Liver (tissue), 9 donors: ENCODE results near the gene ELP5. TPM values are rescaled to one million over a fixed set of nuclear protein-coding genes. Genes with fewer than 3 reads are reported as not detected.

Experiments
- DNase-seq: peaks from one replicate; pipeline ENCODE4 v3.0.0-alpha.2; 2017; ENCODE audit warnings: low spot score
- H3K27ac ChIP-seq, 2 donors: one replicate each; pipeline ENCODE4 v1.7.0; 2013; ENCODE audit warnings: inconsistent platforms in 2 of 2, low read length in 2 of 2, control low read depth in 1 of 2, low read depth in 1 of 2, mild to moderate bottlenecking in 1 of 2
- H3K27me3 ChIP-seq, 4 donors: one replicate each; pipeline versions ENCODE4 v1.6.1 to v1.7.0; 2013; ENCODE audit warnings: low read length in 3 of 4, inconsistent platforms in 1 of 4, mild to moderate bottlenecking in 1 of 4, moderate library complexity in 1 of 4; ENCODE audit not compliant: control insufficient read depth in 4 of 4, insufficient read depth in 4 of 4
- H3K36me3 ChIP-seq, 4 donors: one replicate each; pipeline versions ENCODE4 v1.6.1 to v1.7.0; 2013; ENCODE audit warnings: low read length in 3 of 4, mild to moderate bottlenecking in 3 of 4, low read depth in 1 of 4, moderate library complexity in 1 of 4; ENCODE audit not compliant: control insufficient read depth in 4 of 4, insufficient read depth in 3 of 4
- H3K4me1 ChIP-seq, 4 donors: one replicate each; pipeline versions ENCODE4 v1.6.1 to v1.7.0; 2013; ENCODE audit warnings: low read length in 3 of 4, mild to moderate bottlenecking in 3 of 4, moderate library complexity in 1 of 4; ENCODE audit not compliant: control insufficient read depth in 4 of 4, insufficient read depth in 4 of 4
- H3K4me3 ChIP-seq, 3 donors: one replicate each; pipeline versions ENCODE4 v1.6.1 to v1.7.0; 2013; ENCODE audit warnings: low read length in 3 of 3, control low read depth in 1 of 3, low read depth in 1 of 3, mild to moderate bottlenecking in 1 of 3
- H3K9ac ChIP-seq, 2 donors: one replicate each; pipeline ENCODE4 v1.7.0; 2013; ENCODE audit warnings: low read length in 2 of 2, mild to moderate bottlenecking in 2 of 2, moderate library complexity in 2 of 2, control low read depth in 1 of 2, low read depth in 1 of 2
- H3K9me3 ChIP-seq, 4 donors: one replicate each; pipeline versions ENCODE4 v1.6.1 to v1.7.0; 2013; ENCODE audit warnings: low read length in 3 of 4; ENCODE audit not compliant: control insufficient read depth in 4 of 4
- FOXA1 ChIP-seq: IDR thresholded peaks from 2 replicates; pipeline ENCODE4 v1.6.1; 2016; ENCODE audit warnings: antibody characterized with exemption
- FOXA2 ChIP-seq: IDR thresholded peaks from 2 replicates; pipeline ENCODE4 v1.6.1; 2016; ENCODE audit warnings: antibody characterized with exemption
- GABPA ChIP-seq, 2 donors: IDR thresholded peaks in 1 of 2; conservative IDR thresholded peaks in 1 of 2; 2 replicates each; pipeline ENCODE4 v1.6.1; 2016; ENCODE audit warnings: antibody characterized with exemption in 2 of 2, mild to moderate bottlenecking in 1 of 2, moderate library complexity in 1 of 2
- HNF4A ChIP-seq, 2 donors: conservative IDR thresholded peaks; 2 replicates each; pipeline ENCODE4 v1.6.1; 2016; ENCODE audit warnings: antibody characterized with exemption in 2 of 2, mild to moderate bottlenecking in 2 of 2
- HNF4G ChIP-seq: IDR thresholded peaks from 2 replicates; pipeline ENCODE4 v1.6.1; 2016; ENCODE audit warnings: antibody characterized with exemption
- JUND ChIP-seq, 2 donors: IDR thresholded peaks; 2 replicates each; pipeline ENCODE4 v1.6.1; 2016; ENCODE audit warnings: antibody characterized with exemption in 2 of 2
- NR2F2 ChIP-seq: IDR thresholded peaks from 2 replicates; pipeline ENCODE4 v1.6.1; 2016; ENCODE audit warnings: antibody characterized with exemption
- RAD21 ChIP-seq, 2 donors: IDR thresholded peaks; 2 replicates each; pipeline ENCODE4 v1.6.1; 2016; ENCODE audit warnings: antibody characterized with exemption in 2 of 2, mild to moderate bottlenecking in 2 of 2
- RXRA ChIP-seq, 2 donors: IDR thresholded peaks; 2 replicates each; pipeline ENCODE4 v1.6.1; 2017 to 2018; ENCODE audit warnings: antibody characterized with exemption in 2 of 2, mild to moderate bottlenecking in 1 of 2
- TAF1 ChIP-seq: conservative IDR thresholded peaks from 2 replicates; pipeline ENCODE4 v1.6.1; 2016; ENCODE audit warnings: antibody characterized with exemption, mild to moderate bottlenecking
- YY1 ChIP-seq: IDR thresholded peaks from 2 replicates; pipeline ENCODE4 v1.6.1; 2016; ENCODE audit warnings: antibody characterized with exemption, mild to moderate bottlenecking
- WGBS: extraction: QIAGEN DNeasy Blood & Tissue Kit; methylation state at CpG from one replicate; pipeline ENCODE4 v1.1.7; 2013; 5-methylcytosine and 5-hydroxymethylcytosine counted together
- polyA plus RNA-seq, 2 donors: library from polyadenylated mRNA; stranded (reverse) in 1 of 2; unstranded in 1 of 2; fragments of 200-250 nt in 1 of 2; fragments of >200 nt in 1 of 2; fragmentation: Nextera tagmentation in 1 of 2; extraction: Ambion mirVana in 1 of 2; gene quantifications; one replicate each; pipeline versions ENCODE4 v1.2.1 to v1.2.3, GENCODE V29; 2013 to 2015
- total RNA-seq, 2 donors: library from RNA; depleted of rRNA; stranded (reverse); fragments of >200 nt; gene quantifications; one replicate each; pipeline ENCODE4 v1.2.3, GENCODE V29; 2014
- TF ChIP-seq, protein P1 (sequence below): IDR thresholded peaks from 2 replicates; pipeline ENCODE4 v1.6.1; 2016; ENCODE audit warnings: antibody characterized with exemption
- TF ChIP-seq, protein P2 (sequence below): IDR thresholded peaks from 2 replicates; pipeline ENCODE4 v1.6.1; 2016; ENCODE audit warnings: antibody characterized with exemption, mild to moderate bottlenecking
- TF ChIP-seq, protein P3 (sequence below): IDR thresholded peaks from 2 replicates; pipeline ENCODE4 v1.6.1; 2016; ENCODE audit warnings: antibody characterized with exemption
- TF ChIP-seq, protein P4 (sequence below): fragments of 150-350 bp; IDR thresholded peaks from 2 replicates; pipeline ENCODE4 v1.5.1; 2017; ENCODE audit warnings: improper control_type of control experiment, low read depth, low read length; ENCODE audit not compliant: missing input control
- donor health status: healthy.
- donor health status: healthy.
- donor health status: healthy.
- donor health status: healthy.
- donor health status: healthy.

Gene ELP5
- total and polyA plus RNA-seq, 4 donors: 19.3 to 38.4 (median 26.6) TPM

DNA sequence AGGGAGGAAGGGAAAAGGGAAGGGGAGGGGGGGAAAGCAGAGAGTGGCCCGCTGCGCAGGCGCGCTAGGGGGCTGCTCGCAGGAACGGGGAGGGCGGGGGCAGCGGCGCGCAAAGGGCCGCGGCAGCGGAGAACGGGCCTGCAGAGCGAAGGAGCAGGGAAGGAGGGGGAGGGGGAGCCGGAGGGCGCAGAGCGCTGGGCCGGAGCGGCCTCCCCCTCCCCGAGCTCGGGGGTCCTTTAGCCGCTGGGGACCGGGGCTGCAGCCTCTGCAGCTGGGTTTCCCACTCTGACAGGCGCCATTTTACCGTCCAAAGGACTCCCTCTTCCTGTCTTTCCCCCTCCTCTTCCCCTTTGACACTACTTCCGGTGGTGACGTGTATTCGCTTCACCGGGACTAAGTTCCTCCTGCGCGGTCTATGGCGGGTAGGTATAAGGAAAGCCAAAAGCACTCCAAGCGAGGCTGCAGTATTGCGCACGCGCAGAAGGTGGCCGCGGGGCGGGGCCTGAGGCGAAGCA, 297 bp upstream of the ELP5 start, which contains the start of gene CTDNEP1:
Gene CTDNEP1 (minus strand): TSS at position 74 of the 515 bp plus-strand sequence. CDS start 438 bp downstream, outside the sequence.
- TF ChIP-seq, protein P1, sequence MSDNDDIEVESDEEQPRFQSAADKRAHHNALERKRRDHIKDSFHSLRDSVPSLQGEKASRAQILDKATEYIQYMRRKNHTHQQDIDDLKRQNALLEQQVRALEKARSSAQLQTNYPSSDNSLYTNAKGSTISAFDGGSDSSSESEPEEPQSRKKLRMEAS: no peak
- peak; percentile 98 for TF ChIP-seq YY1
- peak in 1 of 2 donors; percentile 81 for TF ChIP-seq JUND (IDR thresholded peaks at IDR 0.05)
- TF ChIP-seq FOXA2: no peak
- TF ChIP-seq, protein P2, sequence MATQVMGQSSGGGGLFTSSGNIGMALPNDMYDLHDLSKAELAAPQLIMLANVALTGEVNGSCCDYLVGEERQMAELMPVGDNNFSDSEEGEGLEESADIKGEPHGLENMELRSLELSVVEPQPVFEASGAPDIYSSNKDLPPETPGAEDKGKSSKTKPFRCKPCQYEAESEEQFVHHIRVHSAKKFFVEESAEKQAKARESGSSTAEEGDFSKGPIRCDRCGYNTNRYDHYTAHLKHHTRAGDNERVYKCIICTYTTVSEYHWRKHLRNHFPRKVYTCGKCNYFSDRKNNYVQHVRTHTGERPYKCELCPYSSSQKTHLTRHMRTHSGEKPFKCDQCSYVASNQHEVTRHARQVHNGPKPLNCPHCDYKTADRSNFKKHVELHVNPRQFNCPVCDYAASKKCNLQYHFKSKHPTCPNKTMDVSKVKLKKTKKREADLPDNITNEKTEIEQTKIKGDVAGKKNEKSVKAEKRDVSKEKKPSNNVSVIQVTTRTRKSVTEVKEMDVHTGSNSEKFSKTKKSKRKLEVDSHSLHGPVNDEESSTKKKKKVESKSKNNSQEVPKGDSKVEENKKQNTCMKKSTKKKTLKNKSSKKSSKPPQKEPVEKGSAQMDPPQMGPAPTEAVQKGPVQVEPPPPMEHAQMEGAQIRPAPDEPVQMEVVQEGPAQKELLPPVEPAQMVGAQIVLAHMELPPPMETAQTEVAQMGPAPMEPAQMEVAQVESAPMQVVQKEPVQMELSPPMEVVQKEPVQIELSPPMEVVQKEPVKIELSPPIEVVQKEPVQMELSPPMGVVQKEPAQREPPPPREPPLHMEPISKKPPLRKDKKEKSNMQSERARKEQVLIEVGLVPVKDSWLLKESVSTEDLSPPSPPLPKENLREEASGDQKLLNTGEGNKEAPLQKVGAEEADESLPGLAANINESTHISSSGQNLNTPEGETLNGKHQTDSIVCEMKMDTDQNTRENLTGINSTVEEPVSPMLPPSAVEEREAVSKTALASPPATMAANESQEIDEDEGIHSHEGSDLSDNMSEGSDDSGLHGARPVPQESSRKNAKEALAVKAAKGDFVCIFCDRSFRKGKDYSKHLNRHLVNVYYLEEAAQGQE: no peak
- peak; percentile 89 to 94 for TF ChIP-seq GABPA (IDR thresholded peaks at IDR 0.05 in 1 of 2, conservative IDR thresholded peaks at IDR 0.05 in 1 of 2)
- whole genome bisulfite sequencing: under 1% methylated on average over 41 of the region's 41 CpGs

DNA sequence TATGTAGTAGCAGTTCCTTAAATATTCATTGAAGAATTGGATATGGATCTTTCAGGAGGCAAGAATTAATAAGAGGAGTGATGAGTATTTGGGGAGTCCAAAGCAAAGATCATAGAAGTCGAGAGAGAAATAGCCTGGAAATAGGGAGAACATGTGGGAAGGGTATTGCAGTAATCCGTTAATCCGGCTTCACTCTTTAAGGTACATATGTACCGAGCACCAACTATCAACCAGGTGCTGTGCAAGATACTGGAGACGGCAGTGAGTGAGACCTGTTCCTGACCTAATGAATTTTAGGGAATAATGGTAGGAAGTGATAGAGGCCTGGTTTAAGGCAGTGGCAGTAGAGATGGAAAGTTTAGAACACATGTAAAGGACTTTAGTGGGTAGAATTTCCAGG, 1.1 kb downstream of the ELP5 start:
- peaks cover 0 to 15% (median 9%) of the 10 kb centered on the region in 4 donors for H3K36me3 ChIP-seq
- peaks cover 7 to 38% (median 30%) of the 10 kb centered on the region in 4 donors for H3K4me1 ChIP-seq
- DNase-seq: no peak
- WGBS: 79% methylated on average over 5 of the region's 5 CpGs
- TF ChIP-seq FOXA2 (no peak), RXRA (IDR thresholded peaks at IDR 0.05) (no peak), NR2F2 (no peak)
- peak overlapping the region; percentile 95 to 100 for H3K27ac ChIP-seq
- H3K9ac ChIP-seq: peak overlapping the region; percentile 49 to 82
- peak overlapping the region; percentile 56 to 96 (median 95) for H3K4me3 ChIP-seq
- H3K27me3 ChIP-seq: no peaks in the 10 kb centered on the region
- H3K9me3 ChIP-seq: no peaks in the 10 kb centered on the region

More for the DNA sequence above, 297 bp upstream of the ELP5 start, which contains the start of gene CTDNEP1:
- H3K9me3 ChIP-seq: no peaks in the 10 kb centered on the region
- DNase-seq: peak; percentile 98
- peak within 1 kb of the TSS; percentile 92 to 95 for H3K9ac ChIP-seq
- peaks cover under 1 to 18% (median 8%) of the 10 kb centered on the region in 4 donors for H3K36me3 ChIP-seq
- H3K27ac ChIP-seq: peak within 1 kb of the TSS; percentile 95 to 100
- no peaks in the 10 kb centered on the region for H3K27me3 ChIP-seq
- peaks cover 3 to 33% (median 28%) of the 10 kb centered on the region in 4 donors for H3K4me1 ChIP-seq
- peak within 1 kb of the TSS; percentile 93 to 96 (median 95) for H3K4me3 ChIP-seq

DNA sequence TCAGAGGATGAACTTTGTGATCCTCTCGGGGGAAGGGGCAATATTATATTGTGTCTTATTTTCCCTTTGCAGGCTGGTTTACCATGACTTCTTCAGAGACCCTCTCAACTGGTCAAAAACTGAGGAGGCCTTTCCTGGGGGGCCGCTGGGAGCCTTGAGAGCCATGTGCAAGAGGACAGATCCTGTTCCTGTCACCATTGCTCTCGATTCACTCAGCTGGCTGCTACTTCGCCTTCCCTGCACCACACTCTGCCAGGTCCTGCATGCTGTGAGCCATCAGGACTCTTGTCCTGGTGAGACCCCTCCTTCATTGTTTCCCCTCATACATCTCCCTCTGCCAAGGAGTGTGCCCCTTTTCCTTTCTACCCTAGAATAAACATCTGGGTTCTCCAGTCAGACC, 2.5 kb downstream of the ELP5 start:
- H3K4me1 ChIP-seq: peaks cover 7 to 43% (median 34%) of the 10 kb centered on the region in 4 donors
- peaks cover 0 to 15% (median 9%) of the 10 kb centered on the region in 4 donors for H3K36me3 ChIP-seq
- no peaks in the 10 kb centered on the region for H3K27me3 ChIP-seq
- WGBS: 96% methylated on average over 4 of the region's 4 CpGs
- TF ChIP-seq, protein P3, sequence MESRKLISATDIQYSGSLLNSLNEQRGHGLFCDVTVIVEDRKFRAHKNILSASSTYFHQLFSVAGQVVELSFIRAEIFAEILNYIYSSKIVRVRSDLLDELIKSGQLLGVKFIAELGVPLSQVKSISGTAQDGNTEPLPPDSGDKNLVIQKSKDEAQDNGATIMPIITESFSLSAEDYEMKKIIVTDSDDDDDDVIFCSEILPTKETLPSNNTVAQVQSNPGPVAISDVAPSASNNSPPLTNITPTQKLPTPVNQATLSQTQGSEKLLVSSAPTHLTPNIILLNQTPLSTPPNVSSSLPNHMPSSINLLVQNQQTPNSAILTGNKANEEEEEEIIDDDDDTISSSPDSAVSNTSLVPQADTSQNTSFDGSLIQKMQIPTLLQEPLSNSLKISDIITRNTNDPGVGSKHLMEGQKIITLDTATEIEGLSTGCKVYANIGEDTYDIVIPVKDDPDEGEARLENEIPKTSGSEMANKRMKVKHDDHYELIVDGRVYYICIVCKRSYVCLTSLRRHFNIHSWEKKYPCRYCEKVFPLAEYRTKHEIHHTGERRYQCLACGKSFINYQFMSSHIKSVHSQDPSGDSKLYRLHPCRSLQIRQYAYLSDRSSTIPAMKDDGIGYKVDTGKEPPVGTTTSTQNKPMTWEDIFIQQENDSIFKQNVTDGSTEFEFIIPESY: no peak
- TF ChIP-seq HNF4G (no peak), FOXA1 (no peak), JUND (IDR thresholded peaks at IDR 0.05) (no peak), TAF1 (no peak), HNF4A (conservative IDR thresholded peaks at IDR 0.05) (no peak), RAD21 (IDR thresholded peaks at IDR 0.05) (no peak)
- TF ChIP-seq, protein P4, sequence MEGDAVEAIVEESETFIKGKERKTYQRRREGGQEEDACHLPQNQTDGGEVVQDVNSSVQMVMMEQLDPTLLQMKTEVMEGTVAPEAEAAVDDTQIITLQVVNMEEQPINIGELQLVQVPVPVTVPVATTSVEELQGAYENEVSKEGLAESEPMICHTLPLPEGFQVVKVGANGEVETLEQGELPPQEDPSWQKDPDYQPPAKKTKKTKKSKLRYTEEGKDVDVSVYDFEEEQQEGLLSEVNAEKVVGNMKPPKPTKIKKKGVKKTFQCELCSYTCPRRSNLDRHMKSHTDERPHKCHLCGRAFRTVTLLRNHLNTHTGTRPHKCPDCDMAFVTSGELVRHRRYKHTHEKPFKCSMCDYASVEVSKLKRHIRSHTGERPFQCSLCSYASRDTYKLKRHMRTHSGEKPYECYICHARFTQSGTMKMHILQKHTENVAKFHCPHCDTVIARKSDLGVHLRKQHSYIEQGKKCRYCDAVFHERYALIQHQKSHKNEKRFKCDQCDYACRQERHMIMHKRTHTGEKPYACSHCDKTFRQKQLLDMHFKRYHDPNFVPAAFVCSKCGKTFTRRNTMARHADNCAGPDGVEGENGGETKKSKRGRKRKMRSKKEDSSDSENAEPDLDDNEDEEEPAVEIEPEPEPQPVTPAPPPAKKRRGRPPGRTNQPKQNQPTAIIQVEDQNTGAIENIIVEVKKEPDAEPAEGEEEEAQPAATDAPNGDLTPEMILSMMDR: no peak
- TF ChIP-seq, protein P2: no peak
- H3K27ac ChIP-seq: no peak overlapping the region
- no peak for DNase-seq
- H3K9me3 ChIP-seq: no peaks in the 10 kb centered on the region
- H3K9ac ChIP-seq: no peak overlapping the region
- no peak overlapping the region for H3K4me3 ChIP-seq
